Measurements from ENCODE around the gene DMRT1. TPM values are rescaled to one million over a fixed set of nuclear protein-coding genes. Genes with fewer than 3 reads are reported as not detected.

DMRT1 gene
- total RNA-seq, 1 donor from 2014 or later, result not detected

DNA sequence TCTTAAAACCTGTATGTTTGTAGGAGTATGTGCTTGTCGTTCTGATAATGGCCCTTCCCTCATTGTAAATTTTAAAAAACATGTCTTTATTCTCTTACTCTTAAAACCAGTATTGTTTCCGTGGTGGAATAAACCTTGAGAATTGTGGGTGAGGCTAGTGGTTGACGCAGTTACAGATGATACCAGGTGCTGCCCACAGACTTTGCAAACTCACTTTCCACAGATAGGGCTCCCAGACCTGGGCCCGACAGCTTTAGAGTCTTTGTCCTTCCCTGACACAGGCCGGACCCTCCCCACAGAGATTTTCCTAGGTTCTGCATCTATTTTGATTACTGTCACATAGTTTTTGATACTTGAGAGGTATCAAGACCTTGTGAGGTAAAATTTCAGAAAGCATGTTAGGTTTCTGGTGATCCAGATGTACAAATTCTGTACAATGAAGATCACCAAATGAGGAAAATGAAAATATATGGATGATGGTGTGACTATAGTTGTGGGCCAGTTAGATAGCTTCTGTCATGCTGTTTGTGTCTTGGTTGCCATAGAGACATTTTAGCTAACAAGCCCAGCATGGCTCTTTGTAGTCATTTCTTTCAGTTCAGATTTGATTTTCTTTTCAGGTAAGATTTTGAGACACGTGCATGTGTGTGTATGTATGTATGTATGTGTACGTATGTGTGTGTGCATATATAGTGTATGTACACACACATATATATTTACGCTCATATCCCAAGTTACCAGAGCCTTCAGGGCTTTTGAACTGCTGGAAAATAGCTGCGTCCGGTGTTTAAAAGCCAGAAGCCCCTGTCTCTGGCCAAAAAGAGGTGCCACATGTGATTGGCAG lies 33.8 kb downstream of the DMRT1 start:
- H3K4me1 ChIP-seq, result no peaks in the 10 kb centered on the region
- H3K27me3 ChIP-seq (ENCODE audit: low read depth), result no peaks in the 10 kb centered on the region
- H3K36me3 ChIP-seq, result no peaks in the 10 kb centered on the region
- TF ChIP-seq, protein P1, sequence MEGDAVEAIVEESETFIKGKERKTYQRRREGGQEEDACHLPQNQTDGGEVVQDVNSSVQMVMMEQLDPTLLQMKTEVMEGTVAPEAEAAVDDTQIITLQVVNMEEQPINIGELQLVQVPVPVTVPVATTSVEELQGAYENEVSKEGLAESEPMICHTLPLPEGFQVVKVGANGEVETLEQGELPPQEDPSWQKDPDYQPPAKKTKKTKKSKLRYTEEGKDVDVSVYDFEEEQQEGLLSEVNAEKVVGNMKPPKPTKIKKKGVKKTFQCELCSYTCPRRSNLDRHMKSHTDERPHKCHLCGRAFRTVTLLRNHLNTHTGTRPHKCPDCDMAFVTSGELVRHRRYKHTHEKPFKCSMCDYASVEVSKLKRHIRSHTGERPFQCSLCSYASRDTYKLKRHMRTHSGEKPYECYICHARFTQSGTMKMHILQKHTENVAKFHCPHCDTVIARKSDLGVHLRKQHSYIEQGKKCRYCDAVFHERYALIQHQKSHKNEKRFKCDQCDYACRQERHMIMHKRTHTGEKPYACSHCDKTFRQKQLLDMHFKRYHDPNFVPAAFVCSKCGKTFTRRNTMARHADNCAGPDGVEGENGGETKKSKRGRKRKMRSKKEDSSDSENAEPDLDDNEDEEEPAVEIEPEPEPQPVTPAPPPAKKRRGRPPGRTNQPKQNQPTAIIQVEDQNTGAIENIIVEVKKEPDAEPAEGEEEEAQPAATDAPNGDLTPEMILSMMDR (IDR thresholded peaks at IDR 0.05), result no peak
- no peak overlapping the region for H3K4me3 ChIP-seq
- H3K27ac ChIP-seq, result no peak overlapping the region
- ATAC-seq, result no peak
- no peak for DNase-seq
- H3K9me3 ChIP-seq, result no peaks in the 10 kb centered on the region
- intact Hi-C loops (cut with DNase I), result no loop called here

DNA sequence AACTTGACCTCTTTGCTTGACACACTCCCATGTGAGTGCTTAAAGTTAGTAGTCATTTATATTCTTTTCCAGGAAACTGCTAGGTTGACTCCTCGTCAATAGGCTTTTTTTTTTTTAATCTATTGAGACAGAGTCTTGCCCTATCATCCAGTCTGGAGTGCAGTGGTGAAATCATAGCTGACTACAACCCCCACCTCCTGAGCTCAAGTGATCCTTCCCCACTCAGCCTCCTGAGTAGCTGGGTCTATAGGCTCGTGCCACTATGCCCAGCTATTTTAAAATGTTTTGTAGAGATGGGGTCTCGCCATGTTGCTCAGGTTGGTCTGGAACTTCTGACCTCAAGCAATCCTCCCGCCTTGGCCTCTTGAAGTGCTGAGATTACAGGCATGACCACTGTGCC lies 34.9 kb downstream of the DMRT1 start:
- Histone ChIP-seq H3K27ac (no peak overlapping the region), H3K9me3 (no peaks in the 10 kb centered on the region), H3K4me1 (no peaks in the 10 kb centered on the region), H3K27me3 (ENCODE audit: low read depth) (no peaks in the 10 kb centered on the region), H3K4me3 (no peak overlapping the region), H3K36me3 (no peaks in the 10 kb centered on the region)
- ATAC-seq, result peak; percentile 42 to 55
- TF ChIP-seq, protein P1 (IDR thresholded peaks at IDR 0.05), result no peak
- intact Hi-C loops (cut with DNase I), result no loop called here
- DNase-seq, result no peak

DNA sequence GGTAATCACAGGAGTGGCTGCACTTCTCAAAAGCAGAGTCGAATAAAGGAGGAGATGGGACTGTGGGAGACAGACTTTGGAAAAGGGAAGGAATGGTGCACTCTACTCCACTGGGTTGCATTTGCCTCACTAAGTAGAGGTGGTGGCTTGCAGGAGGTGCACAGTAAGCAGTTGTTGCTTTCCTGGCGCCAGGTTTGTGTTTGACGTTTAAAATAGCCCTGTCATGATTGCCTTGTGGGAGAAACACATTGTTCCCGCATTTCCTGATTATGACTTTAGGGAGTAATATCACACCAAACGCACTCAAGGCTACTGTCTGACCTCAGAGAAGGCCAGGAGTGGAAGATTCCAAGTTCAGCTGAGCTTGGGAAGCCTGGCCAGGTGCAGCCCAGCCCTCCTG lies 36.7 kb downstream of the DMRT1 start:
- DNase-seq (no peak), ATAC-seq (no peak)
- intact Hi-C loops (cut with DNase I), result no loop called here
- H3K9me3 ChIP-seq, result no peaks in the 10 kb centered on the region
- TF ChIP-seq, protein P1 (IDR thresholded peaks at IDR 0.05), result no peak
- no peaks in the 10 kb centered on the region for H3K4me1 ChIP-seq
- H3K27me3 ChIP-seq (ENCODE audit: low read depth), result no peaks in the 10 kb centered on the region
- no peaks in the 10 kb centered on the region for H3K36me3 ChIP-seq
- no peak overlapping the region for H3K4me3 ChIP-seq
- no peak overlapping the region for H3K27ac ChIP-seq

DNA sequence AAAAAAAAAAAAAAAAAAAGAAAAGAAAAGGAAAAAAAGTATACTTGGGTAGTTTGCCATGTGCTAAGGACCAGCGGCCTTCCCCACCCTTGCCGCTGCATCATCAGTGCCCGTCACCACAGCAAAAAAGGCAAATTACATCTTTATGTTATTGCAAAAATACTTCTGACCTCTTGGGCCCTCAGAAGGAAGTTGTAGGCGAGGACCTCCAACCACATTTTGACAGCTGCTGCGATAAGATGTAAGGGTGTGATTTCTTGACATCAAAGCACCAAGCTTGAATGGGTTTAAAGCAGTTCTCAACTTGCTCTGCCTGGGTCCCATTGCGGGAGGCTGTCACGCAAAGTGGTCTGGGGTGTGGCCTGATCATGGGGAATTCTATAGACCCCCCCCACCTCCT lies 39.2 kb downstream of the DMRT1 start:
- H3K27me3 ChIP-seq (ENCODE audit: low read depth), result no peaks in the 10 kb centered on the region
- intact Hi-C loops (cut with DNase I), result no loop called here

DNA sequence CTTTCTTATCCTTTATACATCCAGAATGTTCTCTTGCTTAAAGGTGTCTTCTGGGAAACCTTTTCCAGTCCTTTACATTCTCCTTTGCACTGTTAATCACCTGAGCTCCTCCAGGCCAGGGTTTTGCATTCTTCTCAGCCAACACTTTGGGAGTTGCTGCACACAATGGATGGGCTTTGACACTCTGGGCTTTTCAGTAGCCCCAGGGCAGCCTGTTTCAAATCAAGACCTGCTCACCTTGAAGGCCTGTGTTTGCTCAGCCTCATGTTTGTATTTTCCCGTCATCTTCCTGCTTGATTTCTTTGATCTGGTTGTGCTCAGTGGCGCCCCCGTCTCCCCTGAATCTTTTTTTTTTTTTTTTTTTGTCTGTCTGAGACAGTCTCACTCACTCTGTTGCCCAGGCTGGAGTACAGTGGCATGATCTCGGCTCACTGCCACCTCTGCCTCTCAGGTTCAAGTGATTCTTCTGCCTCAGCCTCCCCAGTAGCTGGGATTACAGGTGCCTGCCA lies 41.0 kb downstream of the DMRT1 start:
- TF ChIP-seq, protein P1 (IDR thresholded peaks at IDR 0.05), result no peak
- H3K36me3 ChIP-seq, result no peaks in the 10 kb centered on the region
- H3K9me3 ChIP-seq, result no peaks in the 10 kb centered on the region
- H3K4me1 ChIP-seq, result no peaks in the 10 kb centered on the region
- no peaks in the 10 kb centered on the region for H3K27me3 ChIP-seq (ENCODE audit: low read depth)
- no peak overlapping the region for H3K4me3 ChIP-seq
- DNase-seq (no peak), ATAC-seq (no peak)
- H3K27ac ChIP-seq, result no peak overlapping the region
- intact Hi-C loops (cut with DNase I), result no loop called here

More for the DNA sequence above, 39.2 kb downstream of the DMRT1 start:
- Histone ChIP-seq H3K9me3 (no peaks in the 10 kb centered on the region), H3K4me3 (no peak overlapping the region), H3K27ac (no peak overlapping the region), H3K36me3 (no peaks in the 10 kb centered on the region), H3K4me1 (no peaks in the 10 kb centered on the region)
- DNase-seq (no peak), ATAC-seq (no peak)
- TF ChIP-seq, protein P1 (IDR thresholded peaks at IDR 0.05), result no peak

Data from lower lobe of right lung (tissue), 2 donors.